ENCODE data around the gene OPN1LW. TPM values are rescaled to one million over a fixed set of nuclear protein-coding genes. Genes with fewer than 3 reads are reported as not detected.

The OPN1LW gene
- total RNA-seq, 1 experiment from 2014 or later = not detected

DNA sequence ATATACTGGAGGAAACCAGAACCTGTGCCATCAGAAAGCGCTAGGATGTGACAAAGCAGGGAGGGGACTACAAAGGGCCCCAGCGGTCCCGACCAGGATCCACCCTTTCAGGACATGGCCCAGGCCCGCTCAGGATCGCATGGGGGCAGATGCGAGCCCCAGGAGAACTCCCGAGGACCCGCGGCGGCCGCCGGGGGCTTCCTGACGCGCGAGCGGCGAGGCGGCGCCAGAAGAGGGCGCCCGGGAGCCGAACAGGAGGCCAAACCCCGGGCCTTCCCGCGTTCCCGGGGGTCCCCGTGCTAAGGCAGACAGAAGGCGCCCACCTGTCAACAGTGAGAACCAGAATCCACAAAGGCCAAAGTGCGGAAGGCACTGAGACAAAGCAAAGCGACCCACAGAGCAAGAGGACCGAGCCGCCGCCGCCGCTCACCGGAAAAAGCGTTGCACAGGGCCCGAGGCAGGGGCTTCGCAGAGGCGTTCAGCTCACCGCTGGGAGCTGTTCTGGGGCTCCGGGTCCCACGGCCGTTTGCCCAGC is 7.3 kb upstream of the OPN1LW start:
- Histone ChIP-seq H3K4me2 (ENCODE audit: insufficient read depth, insufficient read length, low read length) (no peak overlapping the region), H3K56ac (ENCODE audit: insufficient read length, low read depth, low read length) (no peak overlapping the region), H2AK5ac (ENCODE audit: insufficient read length, low read length) (no peak overlapping the region), H4K91ac (ENCODE audit: insufficient read length, low read depth, low read length) (no peak overlapping the region), H3K14ac (ENCODE audit: insufficient read depth, low read length) (no peak overlapping the region), H3K9ac (ENCODE audit: extremely low read depth, insufficient read length, low read length) (no peak overlapping the region), H3K4ac (ENCODE audit: low read depth, low read length) (no peak overlapping the region), H4K8ac (replicated peaks; ENCODE audit: insufficient read length, low read depth, low read length) (no peak overlapping the region), H2BK120ac (ENCODE audit: low read depth, low read length, poor library complexity, severe bottlenecking) (no peak overlapping the region), H3K27ac (ENCODE audit: insufficient read length, low read depth, low read length) (no peak overlapping the region), H2BK12ac (ENCODE audit: insufficient read length, low read depth, low read length) (no peak overlapping the region), H3K27me3 (ENCODE audit: insufficient read depth, low read length) (no peaks in the 10 kb centered on the region), H2BK5ac (ENCODE audit: insufficient read length, low read length) (no peak overlapping the region), H2BK20ac (ENCODE audit: low read depth, low read length, poor library complexity, severe bottlenecking) (no peak overlapping the region), H3K4me1 (ENCODE audit: insufficient read depth, low read length) (no peaks in the 10 kb centered on the region), H2AFZ (ENCODE audit: low read length) (no peak overlapping the region), H3K23me2 (ENCODE audit: insufficient read length, low read depth, low read length, poor library complexity, severe bottlenecking) (no peaks in the 10 kb centered on the region), H3K9me3 (ENCODE audit: control insufficient read depth, low read depth, low read length) (peaks cover 40% of the 10 kb centered on the region), H3K23ac (ENCODE audit: insufficient read length, low read depth, low read length) (no peak overlapping the region), H3K18ac (ENCODE audit: insufficient read length, low read depth, low read length) (no peak overlapping the region), H2BK15ac (ENCODE audit: low read depth, low read length) (no peak overlapping the region), H3K79me2 (ENCODE audit: insufficient read depth, low read length) (no peaks in the 10 kb centered on the region), H4K5ac (ENCODE audit: insufficient read length, low read depth, low read length) (no peak overlapping the region), H3T11ph (ENCODE audit: low read length) (no peak overlapping the region), H4K20me1 (ENCODE audit: control insufficient read depth, insufficient read depth, insufficient read length) (no peaks in the 10 kb centered on the region), H3K79me1 (ENCODE audit: insufficient read depth, low read depth, low read length, poor library complexity, severe bottlenecking) (no peaks in the 10 kb centered on the region)
- Mint-ChIP-seq H3K36me3 (ENCODE audit: insufficient read depth in 1 of 3, low read depth in 3 of 3) (peaks cover 0 to 12% (median 3%) of the 10 kb centered on the region in 3 experiments; a peak in 5 of 7 replicates), H3K4me1 (peaks cover 0 to 3% of the 10 kb centered on the region in 2 experiments; a peak in 1 of 4 replicates), H3K27ac (0 out of 7 replicates have a peak overlapping the region, but pooled peaks of 1 of the 3 experiments have one; percentile 61), H3K9me3 (peaks cover 80 to 86% of the 10 kb centered on the region in 2 experiments), H3K4me3 (peak overlapping the region; percentile 51 to 64; a peak in 3 of 5 replicates), H3K27me3 (ENCODE audit: low read depth) (peaks cover 38% of the 10 kb centered on the region)
- WGBS (ENCODE audit: extremely low coverage, insufficient read length, low lambda C conversion rate) = no CpG with 5 or more reads among the region's 44 CpGs
- TF ChIP-seq, protein P1, sequence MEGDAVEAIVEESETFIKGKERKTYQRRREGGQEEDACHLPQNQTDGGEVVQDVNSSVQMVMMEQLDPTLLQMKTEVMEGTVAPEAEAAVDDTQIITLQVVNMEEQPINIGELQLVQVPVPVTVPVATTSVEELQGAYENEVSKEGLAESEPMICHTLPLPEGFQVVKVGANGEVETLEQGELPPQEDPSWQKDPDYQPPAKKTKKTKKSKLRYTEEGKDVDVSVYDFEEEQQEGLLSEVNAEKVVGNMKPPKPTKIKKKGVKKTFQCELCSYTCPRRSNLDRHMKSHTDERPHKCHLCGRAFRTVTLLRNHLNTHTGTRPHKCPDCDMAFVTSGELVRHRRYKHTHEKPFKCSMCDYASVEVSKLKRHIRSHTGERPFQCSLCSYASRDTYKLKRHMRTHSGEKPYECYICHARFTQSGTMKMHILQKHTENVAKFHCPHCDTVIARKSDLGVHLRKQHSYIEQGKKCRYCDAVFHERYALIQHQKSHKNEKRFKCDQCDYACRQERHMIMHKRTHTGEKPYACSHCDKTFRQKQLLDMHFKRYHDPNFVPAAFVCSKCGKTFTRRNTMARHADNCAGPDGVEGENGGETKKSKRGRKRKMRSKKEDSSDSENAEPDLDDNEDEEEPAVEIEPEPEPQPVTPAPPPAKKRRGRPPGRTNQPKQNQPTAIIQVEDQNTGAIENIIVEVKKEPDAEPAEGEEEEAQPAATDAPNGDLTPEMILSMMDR (conservative IDR thresholded peaks at IDR 0.05) = peak; percentile 85
- peak; percentile 80 for DNase-seq
